HG02840 (cell line): ENCODE results near the gene YTHDC1.
"Not testable (repeated sequence)": the region's sequence is repeated elsewhere in the genome, so short reads cannot be mapped to it uniquely, and the experiment has no call there.

Experiments
- ATAC-seq: cut with Tn5 transposase; IDR thresholded peaks from one replicate; pipeline ENCODE4 v1.9.1; 2021; ENCODE audit warnings: mild to moderate bottlenecking, moderate library complexity, moderate number of reproducible peaks; ENCODE audit not compliant: unreplicated experiment, low FRiP score

The YTHDC1 gene

GRCh38 chr4:68299492-68300457 lies 50.1 kb downstream of the YTHDC1 start:
- no peak for ATAC-seq

DNA sequence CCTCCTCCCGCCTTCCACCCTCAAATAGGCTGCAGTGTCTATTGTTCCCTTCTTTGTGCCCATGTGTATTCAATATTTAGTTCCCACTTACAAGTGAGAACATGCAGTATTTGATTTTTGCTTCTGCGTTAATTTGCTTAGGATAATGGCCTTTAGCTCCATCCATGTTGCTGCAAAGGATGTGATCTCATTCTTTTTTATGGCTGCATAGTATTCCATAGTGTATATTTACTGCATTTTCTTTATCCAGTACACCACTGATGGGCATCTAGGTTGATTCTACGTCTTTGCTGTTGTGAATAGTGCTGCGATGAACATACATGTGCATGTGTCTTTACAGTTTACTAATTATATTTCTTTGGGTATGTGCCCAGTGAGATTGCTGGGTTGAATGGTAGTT lies 52.8 kb downstream of the YTHDC1 start:
- no peak for ATAC-seq

DNA sequence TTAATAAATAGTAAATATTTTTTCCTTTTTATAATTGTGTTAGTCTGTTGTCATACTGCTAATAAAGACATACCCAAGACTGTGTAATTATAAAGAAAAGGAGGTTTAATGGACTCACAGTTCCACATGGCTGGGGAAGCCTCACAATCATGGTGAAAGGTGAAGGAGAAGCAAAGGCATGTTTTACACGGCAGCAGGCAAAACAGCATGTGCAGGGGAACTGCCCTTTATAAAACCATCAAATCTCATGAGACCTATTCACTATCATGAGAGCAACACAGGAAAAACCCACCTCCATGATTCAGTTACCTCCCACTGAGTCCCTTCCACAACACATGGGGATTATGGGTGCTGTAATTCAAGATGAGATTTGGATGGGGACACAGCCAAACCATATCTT lies 58.6 kb downstream of the YTHDC1 start:
- ATAC-seq: no peak

GRCh38 chr4:68288393-68288740 lies 61.5 kb downstream of the YTHDC1 start:
- ATAC-seq: no peak

DNA sequence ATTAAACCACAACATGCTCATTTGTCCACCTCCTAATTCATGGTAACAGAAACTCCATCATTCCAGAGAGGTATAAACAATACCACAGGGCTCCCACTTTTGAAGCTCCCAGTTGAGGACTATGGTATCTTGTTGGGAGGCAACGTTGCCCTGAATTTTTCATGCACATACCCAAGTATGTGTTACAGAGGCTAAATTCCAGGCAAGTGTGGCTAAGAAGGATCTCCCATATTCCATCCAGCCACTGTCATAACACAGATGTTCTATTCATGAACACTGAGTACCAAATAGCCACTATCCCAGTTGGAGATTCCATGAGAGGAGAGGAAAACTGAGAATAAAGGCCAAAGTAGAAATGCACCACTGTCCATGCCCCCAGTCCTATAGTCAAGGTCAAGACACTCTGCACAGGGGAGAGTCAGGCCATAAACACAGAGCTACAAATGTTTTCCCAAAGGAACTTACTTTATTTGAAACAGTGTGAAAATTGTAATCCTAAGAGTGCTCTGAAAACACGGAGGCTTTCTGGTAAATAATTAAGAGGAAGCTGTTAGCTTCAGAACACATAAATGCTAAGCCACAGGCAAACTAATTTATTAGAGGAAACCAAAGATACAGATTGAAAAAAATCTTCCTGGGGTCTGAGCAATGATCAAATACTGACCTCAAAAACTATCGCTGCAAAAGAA lies 62.0 kb downstream of the YTHDC1 start:
- ATAC-seq: no peak

DNA sequence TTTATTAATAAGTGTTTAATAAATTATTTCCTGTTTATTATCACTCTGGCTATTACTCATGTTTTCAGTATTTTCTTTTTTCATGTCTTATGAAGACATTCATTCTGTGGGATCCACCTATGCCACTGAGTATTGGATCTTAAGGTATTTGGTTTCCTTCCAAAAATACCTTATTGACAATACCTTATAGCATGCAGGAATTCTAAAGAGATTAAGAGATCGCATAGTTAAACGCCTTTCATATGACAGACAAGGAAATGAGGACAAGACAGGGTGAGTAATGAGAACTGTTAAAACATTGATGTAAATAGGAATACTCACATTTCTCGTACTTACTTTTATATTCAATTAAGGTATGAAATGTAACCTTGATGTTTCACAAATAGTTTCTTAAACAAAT lies 66.2 kb downstream of the YTHDC1 start:
- no peak for ATAC-seq

GRCh38 chr4:68283095-68283494 lies 66.8 kb downstream of the YTHDC1 start:
- ATAC-seq: no peak

- not testable (repeated sequence) for ATAC-seq
Observed at GRCh38 chr4:68281796-68282740, 67.8 kb downstream of the YTHDC1 start.

DNA sequence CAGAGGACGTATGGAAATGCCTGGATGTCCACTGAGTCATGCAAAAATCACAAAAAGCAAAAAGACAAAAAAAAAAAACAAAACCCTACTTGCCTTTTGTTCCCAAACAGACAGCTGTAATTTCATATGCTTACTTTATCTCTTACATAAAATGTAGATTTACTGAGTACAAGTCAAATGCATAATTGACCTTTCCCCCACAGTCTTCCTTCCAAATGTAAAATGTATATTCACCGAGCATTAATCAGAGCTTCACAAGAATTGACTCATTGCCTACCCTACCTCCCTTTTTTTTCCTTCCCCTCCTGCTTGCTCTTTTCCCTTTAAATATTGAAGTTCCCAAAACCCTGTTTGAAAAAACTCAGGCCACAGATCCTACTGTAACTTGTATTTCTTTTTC lies 71.9 kb downstream of the YTHDC1 start:
- no peak for ATAC-seq

DNA sequence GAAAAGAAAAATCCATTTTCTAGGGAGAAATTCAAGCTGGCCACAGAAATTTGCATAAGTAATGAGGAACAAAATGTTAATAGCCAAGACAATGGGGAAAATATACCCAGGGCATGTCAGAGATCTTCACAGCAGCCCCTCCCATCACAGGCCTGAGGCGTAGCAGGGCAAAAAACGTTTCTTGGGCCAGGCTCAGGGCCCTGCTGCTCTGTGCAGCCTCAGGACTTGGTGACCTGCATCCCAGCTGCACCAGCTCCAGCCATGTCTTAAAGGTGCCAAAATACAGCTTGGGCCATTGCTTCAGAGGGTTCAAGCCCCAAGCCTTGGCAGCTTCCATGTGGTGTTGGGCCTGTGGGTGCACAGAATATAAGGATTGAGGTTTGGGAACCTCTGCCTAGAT lies 72.3 kb downstream of the YTHDC1 start:
- no peak for ATAC-seq

- ATAC-seq: peak; percentile 59
Observed at GRCh38 chr4:68272860-68273259, 77.0 kb downstream of the YTHDC1 start.

- peak; percentile 44 for ATAC-seq
Observed at GRCh38 chr4:68272380-68272779, 77.5 kb downstream of the YTHDC1 start.

- ATAC-seq: no peak
Observed at GRCh38 chr4:68271851-68272357, 78.0 kb downstream of the YTHDC1 start.

- ATAC-seq: no peak
Observed at GRCh38 chr4:68267433-68267944, 82.4 kb downstream of the YTHDC1 start.

- ATAC-seq: no peak
Observed at GRCh38 chr4:68264875-68265565, 84.9 kb downstream of the YTHDC1 start.
